T-helper 9 cell (primary cell): ENCODE measurements around the gene GAS7.

ENCODE experiments used
- DNase-seq: peaks from one replicate; pipeline ENCODE4 v3.0.0-alpha.2; 2020

GAS7 gene

DNA sequence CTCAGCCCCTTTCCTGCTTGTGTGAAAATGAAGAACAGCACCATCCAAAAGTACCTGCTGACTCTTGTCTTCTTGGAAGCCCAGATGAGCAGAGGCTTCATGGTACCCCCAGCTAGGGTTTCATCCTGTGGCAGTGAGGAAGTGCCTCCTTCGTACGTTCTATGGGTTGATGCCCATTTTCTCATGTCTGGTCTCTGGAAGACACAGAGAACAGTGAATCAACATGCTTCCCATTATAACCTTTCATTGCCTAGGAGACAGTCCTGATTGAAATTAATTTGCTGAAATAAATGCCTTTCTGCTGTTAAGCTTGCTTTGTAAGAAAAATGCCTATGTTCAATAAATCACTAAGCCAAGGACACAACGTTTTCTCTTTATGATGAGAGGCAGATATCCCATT lies 329.9 kb downstream of the GAS7 start:
- no peak for DNase-seq

DNA sequence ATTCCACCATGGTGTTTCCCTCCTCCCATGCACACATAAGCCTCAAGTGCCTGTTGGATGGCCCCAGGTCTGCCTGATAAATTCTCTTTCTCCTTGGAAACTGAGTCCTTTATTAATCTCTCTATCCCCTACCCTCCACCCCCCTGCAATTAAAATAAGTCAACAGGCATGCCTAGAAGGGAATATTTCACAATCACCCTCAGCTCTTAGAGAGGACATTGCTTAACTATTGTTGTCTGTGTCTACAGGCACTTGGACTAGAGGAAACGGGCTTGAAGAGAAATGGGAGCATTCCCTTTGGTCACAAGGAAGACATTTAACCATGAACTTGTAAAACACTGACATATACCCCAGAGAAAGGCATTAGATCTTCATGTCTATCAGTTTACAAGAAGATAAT lies 332.8 kb downstream of the GAS7 start:
- no peak for DNase-seq

DNA sequence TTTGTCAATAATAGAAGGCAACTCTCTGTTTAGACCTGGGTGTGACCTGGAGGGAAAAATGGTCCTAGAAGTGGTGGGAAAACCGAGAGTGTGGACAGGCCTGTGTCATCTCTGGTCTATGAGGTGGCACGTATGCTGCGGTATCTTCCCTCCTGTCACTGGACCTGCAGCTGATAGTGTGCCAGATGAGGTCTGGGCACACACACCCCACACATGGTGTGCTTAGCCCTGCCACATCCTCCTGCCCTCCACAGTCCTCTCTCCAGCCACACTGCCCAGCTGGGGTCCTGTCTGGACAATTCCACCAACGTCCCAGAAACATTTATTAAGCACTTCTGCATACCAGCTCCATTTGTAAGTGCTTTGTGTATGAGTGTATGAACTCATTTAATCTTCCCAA lies 335.5 kb downstream of the GAS7 start:
- no peak for DNase-seq

DNA sequence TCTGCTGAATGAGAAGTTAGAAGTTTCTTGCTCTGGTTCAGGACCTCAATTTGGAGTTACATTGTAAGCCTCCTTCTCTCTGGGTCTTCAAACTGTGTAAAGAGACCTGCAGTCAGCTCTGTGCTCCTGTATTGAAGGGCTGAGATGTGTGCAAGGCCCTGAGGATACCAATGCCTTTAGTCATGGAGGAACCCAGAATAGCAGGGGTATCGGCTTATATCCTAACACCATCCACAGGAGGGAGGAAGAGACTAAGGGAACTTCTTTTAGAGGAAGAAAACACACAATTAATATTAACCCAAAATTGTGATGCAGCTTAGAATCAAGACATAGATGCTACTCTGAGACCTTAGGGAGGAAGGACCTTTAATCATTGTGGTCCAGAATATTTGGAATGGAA lies 336.2 kb downstream of the GAS7 start:
- DNase-seq, result no peak

DNA sequence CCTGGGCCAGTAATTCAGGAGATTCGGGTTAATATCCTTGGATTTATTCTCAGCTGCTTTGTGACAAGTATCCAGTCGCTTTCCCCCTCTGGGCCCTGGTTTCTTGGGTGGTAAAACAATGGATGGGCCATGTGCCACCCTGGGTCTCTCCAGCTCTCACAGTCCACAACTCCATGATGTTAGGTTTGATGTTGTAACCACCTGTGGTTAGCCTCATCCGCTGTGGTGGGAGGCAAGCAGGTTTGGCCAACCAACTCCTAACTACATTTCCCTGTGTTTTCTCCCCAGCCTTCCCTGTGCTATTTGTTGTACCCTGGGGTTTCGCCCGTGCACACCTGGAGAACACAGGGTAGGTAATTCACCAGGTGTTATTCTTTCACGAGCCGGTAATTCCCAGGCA lies 337.6 kb downstream of the GAS7 start:
- DNase-seq, result no peak
